HG02981 (cell line): ENCODE measurements around the gene EXOC1L.

Source experiments
- ATAC-seq: cut with Tn5 transposase; IDR thresholded peaks from one replicate; pipeline ENCODE4 v1.9.1; 2021; ENCODE audit warnings: mild to moderate bottlenecking, moderate library complexity; ENCODE audit not compliant: unreplicated experiment

EXOC1L gene, protein sequence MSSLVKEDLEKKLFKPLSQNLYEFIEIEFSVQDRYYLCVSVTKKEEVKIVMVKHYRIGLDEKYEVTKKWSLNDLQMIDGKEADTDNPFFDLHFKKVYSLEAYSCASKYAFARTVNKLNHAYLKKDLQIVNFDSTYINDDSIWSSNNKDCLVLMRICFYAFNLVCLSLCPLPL

DNA sequence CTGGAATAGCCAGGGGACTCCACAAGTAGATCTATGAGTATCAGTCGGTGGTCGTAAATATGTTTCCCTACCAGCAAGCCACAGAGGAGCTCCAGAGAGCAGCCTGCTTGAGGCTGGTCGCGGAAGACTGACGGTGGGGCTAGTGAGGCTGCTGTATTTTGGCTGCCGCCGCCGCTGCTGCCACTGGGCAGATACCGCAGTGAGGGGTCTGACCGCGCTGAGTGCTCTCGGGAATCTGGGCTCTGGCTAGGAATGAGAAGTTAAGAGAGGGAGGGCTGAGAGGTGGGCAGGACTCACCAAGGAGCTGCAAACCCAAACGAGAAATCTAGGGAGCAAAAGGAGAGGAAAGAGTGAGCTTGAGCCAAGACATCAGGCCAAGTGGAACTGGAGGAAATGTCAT is at the start of gene EXOC1L:
TSS of gene EXOC1L (plus strand) at position 157 of the 400 bp plus-strand sequence. CDS start at position 394, 237 bp downstream.
- no peak for ATAC-seq

GRCh38 chr4:55770662-55771061 is 48.9 kb upstream of the EXOC1L start:
- no peak for ATAC-seq

- no peak for ATAC-seq
These were observed 38.2 kb upstream of the EXOC1L start for GRCh38 chr4:55781341-55781740.

- ATAC-seq: no peak
These were observed 37.8 kb upstream of the EXOC1L start for GRCh38 chr4:55781812-55782211.

DNA sequence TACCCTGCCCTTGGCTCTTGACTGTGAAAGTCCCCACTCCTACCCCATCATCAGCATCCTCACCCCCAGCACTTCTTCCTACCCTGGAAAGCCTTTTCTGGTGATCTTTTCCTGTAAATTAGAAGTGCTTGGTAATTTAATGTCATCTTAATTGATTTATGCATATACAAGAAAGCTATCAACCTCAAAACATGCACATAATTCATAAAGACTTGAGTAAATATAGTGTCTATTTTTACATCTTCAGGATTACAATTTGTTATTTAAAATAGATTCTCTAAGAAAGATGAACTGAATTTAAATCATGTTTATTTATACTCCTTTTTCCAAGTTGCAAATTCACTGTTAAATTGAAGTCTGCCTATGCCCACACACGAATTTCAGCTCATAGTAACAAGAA is 36.0 kb upstream of the EXOC1L start:
- ATAC-seq: no peak

- no peak for ATAC-seq
These were observed 34.8 kb upstream of the EXOC1L start for GRCh38 chr4:55784747-55785146.

GRCh38 chr4:55791666-55792065 is 27.9 kb upstream of the EXOC1L start:
- no peak for ATAC-seq

GRCh38 chr4:55793479-55793878 is 26.1 kb upstream of the EXOC1L start:
- ATAC-seq: no peak

GRCh38 chr4:55794053-55794452 is 25.5 kb upstream of the EXOC1L start:
- ATAC-seq: no peak

DNA sequence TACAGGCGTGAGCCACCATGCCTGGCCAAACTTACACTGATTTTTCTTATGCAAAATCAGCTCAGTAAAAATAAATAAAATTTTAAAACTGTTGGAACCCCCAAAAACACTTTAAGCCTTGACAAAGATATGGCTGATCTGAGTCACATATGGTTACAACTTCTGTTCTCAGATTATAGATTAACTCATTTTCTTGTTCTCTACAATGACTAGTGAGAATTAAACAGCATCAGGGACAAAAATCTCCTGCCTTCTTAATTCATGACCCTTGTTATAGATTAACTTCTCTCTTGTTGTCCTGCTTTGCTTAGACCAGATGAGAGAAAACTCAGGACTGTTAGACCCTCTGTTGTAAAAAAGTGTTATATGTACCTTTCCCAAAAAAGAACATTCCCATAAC is 24.2 kb upstream of the EXOC1L start:
- no peak for ATAC-seq

GRCh38 chr4:55801498-55801897 is 18.1 kb upstream of the EXOC1L start:
- ATAC-seq: no peak

DNA sequence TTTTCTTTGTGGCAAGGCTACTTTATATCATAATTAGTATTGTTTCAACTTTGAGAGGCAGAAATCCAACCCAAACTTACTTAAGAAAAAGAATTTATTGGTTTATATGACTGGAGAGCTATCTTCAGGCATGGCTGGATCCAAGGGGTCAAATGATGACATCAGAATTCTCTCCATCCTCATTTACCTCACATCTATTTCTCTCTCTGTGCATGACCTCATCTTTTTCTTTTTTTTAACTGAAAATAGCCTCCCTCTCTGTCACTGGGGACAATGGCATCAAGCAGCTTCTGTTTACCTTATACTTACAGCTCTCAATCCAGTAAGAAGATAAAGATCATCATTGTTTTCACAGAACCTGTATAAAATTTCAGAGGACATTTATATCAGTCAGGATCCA is 12.0 kb upstream of the EXOC1L start:
- ATAC-seq: no peak

DNA sequence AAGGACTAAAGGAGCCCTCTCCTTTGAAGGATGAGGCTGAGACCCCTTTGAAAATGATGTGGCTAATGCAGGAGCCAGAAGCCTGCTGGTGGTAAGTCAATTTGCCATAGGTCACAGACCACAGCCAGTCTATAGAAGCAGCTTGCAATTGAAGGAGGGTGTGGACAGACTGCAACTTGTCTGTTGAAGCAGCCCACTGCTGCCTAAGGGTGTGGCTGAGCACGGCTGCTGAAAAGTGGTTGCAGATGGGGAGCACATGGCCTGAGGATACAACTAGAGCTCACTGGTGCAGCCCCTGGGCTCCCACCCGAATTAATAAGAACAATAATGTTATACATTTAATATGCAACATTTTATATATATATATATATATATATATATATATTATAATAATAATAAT is 11.4 kb upstream of the EXOC1L start:
- ATAC-seq: no peak

DNA sequence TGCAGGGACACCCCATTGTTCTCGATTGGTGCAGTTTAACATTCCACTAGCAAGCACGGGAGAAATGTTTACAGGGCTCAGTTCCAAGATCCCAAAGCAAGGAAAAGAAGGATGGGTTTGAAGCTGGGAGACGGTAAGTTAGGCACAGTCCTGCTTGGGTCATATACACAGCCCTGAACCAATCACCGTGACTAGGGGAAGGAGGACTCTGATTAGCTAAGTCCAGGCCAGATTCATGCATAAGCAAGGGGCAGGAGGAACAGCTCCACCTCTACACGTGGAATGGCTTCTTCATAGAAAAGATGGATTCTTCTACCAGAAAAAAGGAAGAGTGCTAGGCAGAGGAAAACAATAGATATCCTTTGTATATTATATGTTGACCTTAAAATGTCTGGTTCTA is 11.0 kb upstream of the EXOC1L start:
- no peak for ATAC-seq

- no peak for ATAC-seq
These were observed 1.9 kb upstream of the EXOC1L start for GRCh38 chr4:55817691-55818090.

DNA sequence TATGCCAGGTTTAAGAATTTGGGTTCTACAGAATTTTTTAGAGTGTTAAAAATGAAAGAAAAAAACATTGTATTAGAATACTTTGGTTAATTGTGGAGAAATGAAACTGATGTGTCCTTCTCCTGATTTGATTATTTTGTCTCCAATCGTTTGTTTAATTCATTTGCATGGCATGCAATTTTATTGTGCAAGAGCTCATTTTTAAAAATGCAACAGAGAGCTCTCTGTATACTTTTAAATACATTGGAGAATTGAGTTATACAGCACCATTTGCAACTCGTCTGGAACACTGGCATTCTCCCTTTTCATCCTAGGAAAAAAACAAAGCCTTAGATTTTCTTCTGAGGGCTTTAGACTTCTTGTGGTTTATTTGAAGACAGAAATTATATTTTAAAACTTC is 689 bp downstream of the EXOC1L start:
- ATAC-seq: no peak

GRCh38 chr4:55822329-55822728 is 2.7 kb downstream of the EXOC1L start:
- no peak for ATAC-seq

DNA sequence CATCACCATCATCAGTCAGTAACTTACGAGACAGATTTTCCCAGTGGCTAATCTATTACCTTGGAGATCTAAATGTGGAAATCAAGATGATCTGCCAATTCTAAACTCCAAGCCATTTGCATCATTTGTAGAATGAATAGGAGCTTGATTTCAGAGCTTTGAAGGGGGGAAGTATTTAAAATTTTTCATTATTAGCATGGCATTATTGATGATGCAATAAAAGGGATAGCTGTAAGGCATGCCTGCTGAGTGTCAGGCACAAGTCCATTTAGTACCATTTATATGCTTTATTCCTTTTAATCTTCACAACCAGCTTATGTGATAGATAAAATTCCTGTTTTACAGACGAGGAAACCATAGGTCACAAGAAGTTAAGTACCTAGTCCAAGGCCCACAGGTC is 5.3 kb downstream of the EXOC1L start:
- ATAC-seq: no peak

DNA sequence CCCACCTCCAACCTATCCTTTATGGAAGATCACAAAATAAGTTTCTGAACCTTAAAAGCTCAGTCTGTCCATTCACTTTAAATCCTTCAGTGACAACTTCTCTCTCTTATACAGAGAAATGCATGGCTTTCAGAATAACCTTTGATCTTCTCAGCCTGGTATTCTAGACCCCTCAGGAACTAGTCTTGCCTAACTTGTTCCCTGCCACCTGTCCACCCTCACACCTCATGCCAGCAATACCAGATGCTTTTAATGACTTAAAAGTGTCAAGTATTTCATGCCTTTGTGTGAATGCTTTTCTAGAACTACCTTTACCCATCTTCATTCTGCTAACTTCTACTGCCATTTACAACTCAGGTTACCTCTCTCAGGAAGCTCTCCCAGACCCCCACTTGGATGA is 7.4 kb downstream of the EXOC1L start:
- no peak for ATAC-seq

- ATAC-seq: no peak
These were observed 8.0 kb downstream of the EXOC1L start for GRCh38 chr4:55827582-55827981.

DNA sequence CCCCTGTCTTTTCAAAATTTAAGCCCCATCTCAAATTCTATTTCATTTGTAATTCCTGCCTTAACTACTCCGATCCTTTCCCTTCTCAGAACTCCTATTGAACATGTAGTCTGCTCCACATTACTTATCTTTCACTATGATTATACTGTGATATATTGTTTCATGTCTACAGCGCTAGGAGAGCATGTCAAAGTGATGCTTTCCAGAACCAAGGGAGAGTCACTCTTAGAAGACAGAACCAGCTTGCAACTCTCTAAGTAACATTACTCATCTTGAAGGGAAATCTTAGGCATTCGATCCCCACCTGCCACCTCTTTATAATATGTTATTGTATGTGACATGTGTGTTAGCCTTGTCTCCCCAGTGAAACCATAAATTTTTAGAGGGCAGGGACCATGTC is 10.5 kb downstream of the EXOC1L start:
- no peak for ATAC-seq

DNA sequence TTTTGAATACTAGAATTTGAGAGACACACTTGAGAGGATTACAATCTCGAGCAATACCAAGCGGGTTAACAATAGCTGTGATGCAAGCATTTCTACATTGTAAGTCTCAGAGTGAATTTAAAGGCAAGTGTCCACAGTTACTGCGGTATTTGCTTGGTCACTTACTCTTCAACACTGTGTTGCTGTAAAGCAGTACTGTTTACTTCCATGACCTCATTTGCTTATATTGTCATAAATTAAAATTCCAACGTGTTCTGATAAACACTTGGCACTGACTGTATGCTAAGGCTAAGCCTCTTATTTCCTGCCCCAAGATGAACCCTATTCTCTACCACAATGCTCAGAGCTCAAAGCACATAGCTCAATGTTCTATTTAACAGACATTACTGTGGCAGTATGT is 11.1 kb downstream of the EXOC1L start:
- no peak for ATAC-seq

DNA sequence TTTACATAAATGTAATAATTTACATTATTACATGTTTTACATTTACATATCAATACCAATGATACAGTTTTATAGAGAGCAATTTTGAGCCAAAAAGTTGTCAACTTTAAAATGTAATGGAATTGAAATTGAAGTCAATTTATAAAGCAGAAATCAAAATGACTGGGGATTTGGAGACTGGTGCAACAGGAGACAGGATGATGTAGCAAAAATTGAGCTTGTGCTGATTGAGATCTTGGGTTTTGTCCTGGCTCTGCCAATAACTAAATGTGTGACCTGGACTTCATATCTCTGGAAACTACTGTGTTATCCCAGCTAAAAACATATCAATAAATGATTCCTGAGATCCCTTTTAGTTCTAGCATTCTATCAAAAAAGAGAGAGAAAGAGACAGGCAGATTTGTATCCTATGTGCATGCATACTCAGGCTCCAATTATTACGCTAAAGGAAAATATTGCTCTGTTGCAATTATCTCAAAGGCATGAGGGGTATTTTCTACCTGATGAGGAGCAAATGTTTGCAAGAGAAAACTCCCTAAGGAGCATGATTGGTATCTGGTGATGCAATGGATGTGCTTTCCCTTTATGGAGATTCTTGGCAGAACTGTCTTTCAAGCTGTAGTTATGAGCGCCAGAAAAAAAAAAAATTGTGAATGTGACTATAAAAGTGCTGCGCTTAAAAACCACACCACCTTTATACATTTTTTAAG is 14.7 kb downstream of the EXOC1L start:
- ATAC-seq: no peak
